HL-60 (cell line): Measurements from ENCODE around the gene PDE8B.

Experiments
- CTCF ChIP-seq: IDR thresholded peaks from one replicate; pipeline ENCODE4 v1.5.1; 2011; ENCODE audit warnings: low read length, control low read depth, inconsistent platforms; ENCODE audit not compliant: insufficient read depth
- GABPA ChIP-seq: IDR thresholded peaks from 2 replicates; pipeline ENCODE4 v1.6.1; 2012; ENCODE audit warnings: low read depth
- POLR2AphosphoS5 ChIP-seq: IDR thresholded peaks from 2 replicates; pipeline ENCODE4 v1.6.1; 2012; ENCODE audit warnings: low read depth

GRCh38 chr5:77222722-77223121 lies 12.2 kb downstream of the PDE8B start:
- no peak for TF ChIP-seq GABPA
- TF ChIP-seq CTCF: no peak
- no peak for TF ChIP-seq POLR2AphosphoS5
